Breast epithelium (tissue), 3 donors: Measurements from ENCODE around the gene IMMP2L.

Experiments
- POLR2A ChIP-seq: fragments of 450-650 bp; IDR thresholded peaks from one replicate; pipeline ENCODE4 v1.6.1; 2016; ENCODE audit warnings: antibody characterized with exemption, mild to moderate bottlenecking, moderate library complexity
- POLR2AphosphoS5 ChIP-seq, 3 donors: sonication (generic); formaldehyde crosslinking; IDR thresholded peaks; one replicate each; pipeline ENCODE4 v1.6.1; 2017; ENCODE audit warnings: antibody characterized with exemption in 3 of 3
- TF ChIP-seq, protein P1 (sequence below), 3 donors: fragments of 450-650 bp; IDR thresholded peaks; one replicate each; pipeline ENCODE4 v1.5.1; 2016 to 2017; ENCODE audit warnings: antibody characterized with exemption in 3 of 3, mild to moderate bottlenecking in 3 of 3, moderate library complexity in 3 of 3

DNA sequence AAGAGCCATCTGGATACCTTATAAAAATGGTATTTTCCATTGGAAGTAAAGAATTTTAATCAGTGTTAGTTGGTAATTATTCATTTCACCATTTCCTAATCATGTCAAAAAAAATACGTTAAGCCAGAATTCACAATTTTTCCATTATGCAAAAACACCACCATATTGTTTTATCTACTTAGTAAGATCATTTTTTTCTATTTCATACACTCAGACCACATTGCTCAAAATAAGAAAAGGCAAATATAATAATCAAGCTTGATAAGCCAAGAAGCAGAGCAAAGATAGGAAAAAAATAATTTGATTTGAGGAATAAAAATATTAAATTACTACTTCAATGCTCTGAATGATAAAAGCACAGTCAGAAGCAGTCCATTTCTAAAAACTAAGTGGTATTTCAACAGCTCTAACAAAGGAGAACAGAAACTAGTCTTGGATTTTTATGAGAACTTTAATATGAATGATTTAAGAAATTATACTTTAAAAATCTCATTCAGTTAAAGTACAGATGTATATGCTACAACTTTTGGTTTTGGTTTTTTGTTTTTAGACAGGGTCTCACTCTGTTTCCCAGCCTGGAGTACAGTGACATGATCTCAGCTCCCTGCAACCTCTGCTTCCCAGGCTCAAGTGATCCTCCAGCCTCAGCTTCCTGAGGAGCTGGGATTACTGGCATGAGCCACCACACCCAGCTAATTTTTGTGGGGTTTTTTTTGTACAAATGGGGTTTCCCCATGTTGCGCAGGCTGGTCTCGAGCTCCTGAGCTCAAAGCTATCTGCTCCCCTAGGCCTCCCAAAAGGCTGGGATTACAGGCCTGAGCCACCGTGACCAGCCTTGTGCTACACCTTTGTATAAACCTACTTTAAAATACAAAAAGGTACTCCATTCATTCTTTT is 424.7 kb downstream of the IMMP2L start:
- TF ChIP-seq, protein P1, sequence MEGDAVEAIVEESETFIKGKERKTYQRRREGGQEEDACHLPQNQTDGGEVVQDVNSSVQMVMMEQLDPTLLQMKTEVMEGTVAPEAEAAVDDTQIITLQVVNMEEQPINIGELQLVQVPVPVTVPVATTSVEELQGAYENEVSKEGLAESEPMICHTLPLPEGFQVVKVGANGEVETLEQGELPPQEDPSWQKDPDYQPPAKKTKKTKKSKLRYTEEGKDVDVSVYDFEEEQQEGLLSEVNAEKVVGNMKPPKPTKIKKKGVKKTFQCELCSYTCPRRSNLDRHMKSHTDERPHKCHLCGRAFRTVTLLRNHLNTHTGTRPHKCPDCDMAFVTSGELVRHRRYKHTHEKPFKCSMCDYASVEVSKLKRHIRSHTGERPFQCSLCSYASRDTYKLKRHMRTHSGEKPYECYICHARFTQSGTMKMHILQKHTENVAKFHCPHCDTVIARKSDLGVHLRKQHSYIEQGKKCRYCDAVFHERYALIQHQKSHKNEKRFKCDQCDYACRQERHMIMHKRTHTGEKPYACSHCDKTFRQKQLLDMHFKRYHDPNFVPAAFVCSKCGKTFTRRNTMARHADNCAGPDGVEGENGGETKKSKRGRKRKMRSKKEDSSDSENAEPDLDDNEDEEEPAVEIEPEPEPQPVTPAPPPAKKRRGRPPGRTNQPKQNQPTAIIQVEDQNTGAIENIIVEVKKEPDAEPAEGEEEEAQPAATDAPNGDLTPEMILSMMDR (IDR thresholded peaks at IDR 0.05), result no peak
- no peak for TF ChIP-seq POLR2AphosphoS5 (IDR thresholded peaks at IDR 0.05)
- no peak for TF ChIP-seq POLR2A
